H9 (cell line): Measurements from ENCODE around the gene LRP3. TPM values are rescaled to one million over a fixed set of nuclear protein-coding genes. Genes with fewer than 3 reads are reported as not detected.

ENCODE experiments used
- DNase-seq: peaks from one replicate; pipeline ENCODE4 v3.0.0-alpha.2; 2017
- H2AFZ ChIP-seq: one replicate; pipeline ENCODE4 v1.6.1; 2013; ENCODE audit warnings: mild to moderate bottlenecking, low read length, control low read depth, moderate library complexity
- H2AK5ac ChIP-seq: 2 replicates; pipeline ENCODE4 v1.6.1; 2013; ENCODE audit warnings: low read length, control low read depth, mixed read lengths; ENCODE audit not compliant: insufficient read length
- H2BK120ac ChIP-seq: one replicate; pipeline ENCODE4 v1.6.1; 2013; ENCODE audit warnings: low read depth, mild to moderate bottlenecking, low read length, control low read depth, inconsistent platforms; ENCODE audit not compliant: poor library complexity, severe bottlenecking
- H2BK12ac ChIP-seq: 2 replicates; pipeline ENCODE4 v1.6.1; 2013; ENCODE audit warnings: low read length, control low read depth, mixed read lengths, low read depth; ENCODE audit not compliant: insufficient read length
- H2BK15ac ChIP-seq: 2 replicates; pipeline ENCODE4 v1.6.1; 2013; ENCODE audit warnings: low read depth, low read length, control low read depth
- H2BK20ac ChIP-seq: one replicate; pipeline ENCODE4 v1.6.1; 2013; ENCODE audit warnings: low read depth, mild to moderate bottlenecking, low read length, control low read depth, inconsistent platforms; ENCODE audit not compliant: poor library complexity, severe bottlenecking
- H2BK5ac ChIP-seq: 2 replicates; pipeline ENCODE4 v1.6.1; 2013; ENCODE audit warnings: low read length, control low read depth, mixed read lengths; ENCODE audit not compliant: insufficient read length
- H3K14ac ChIP-seq: 2 replicates; pipeline ENCODE4 v1.6.1; 2013; ENCODE audit warnings: low read length, control low read depth; ENCODE audit not compliant: insufficient read depth
- H3K18ac ChIP-seq: 2 replicates; pipeline ENCODE4 v1.6.1; 2013; ENCODE audit warnings: low read depth, mild to moderate bottlenecking, mixed read lengths, low read length, control low read depth; ENCODE audit not compliant: insufficient read length
- H3K23ac ChIP-seq: 2 replicates; pipeline ENCODE4 v1.6.1; 2013; ENCODE audit warnings: low read length, control low read depth, mixed read lengths, low read depth; ENCODE audit not compliant: insufficient read length
- H3K23me2 ChIP-seq: 2 replicates; pipeline ENCODE4 v1.6.1; 2013; ENCODE audit warnings: low read depth, mild to moderate bottlenecking, mixed read lengths, low read length, control low read depth; ENCODE audit not compliant: insufficient read length, poor library complexity, severe bottlenecking
- H3K27ac ChIP-seq: 2 replicates; pipeline ENCODE4 v1.5.1; 2013; ENCODE audit warnings: low read length, control low read depth, mixed read lengths, low read depth; ENCODE audit not compliant: insufficient read length
- H3K27me3 ChIP-seq: 2 replicates; pipeline ENCODE4 v1.6.1; 2013; ENCODE audit warnings: low read length, control low read depth, inconsistent platforms; ENCODE audit not compliant: insufficient read depth
- H3K4ac ChIP-seq: 2 replicates; pipeline ENCODE4 v1.6.1; 2013; ENCODE audit warnings: low read depth, mild to moderate bottlenecking, control low read depth, inconsistent platforms, low read length, moderate library complexity
- H3K4me1 ChIP-seq: 2 replicates; pipeline ENCODE4 v1.6.1; 2013; ENCODE audit warnings: low read length, control low read depth, inconsistent platforms; ENCODE audit not compliant: insufficient read depth
- H3K4me2 ChIP-seq: 2 replicates; pipeline ENCODE4 v1.6.1; 2013; ENCODE audit warnings: low read length, control low read depth, mixed read lengths; ENCODE audit not compliant: insufficient read length, insufficient read depth
- H3K56ac ChIP-seq: 2 replicates; pipeline ENCODE4 v1.6.1; 2013; ENCODE audit warnings: low read depth, mild to moderate bottlenecking, mixed read lengths, low read length, control low read depth; ENCODE audit not compliant: insufficient read length
- H3K79me1 ChIP-seq: 2 replicates; pipeline ENCODE4 v1.6.1; 2013; ENCODE audit warnings: low read depth, mild to moderate bottlenecking, moderate library complexity, low read length, control low read depth, inconsistent platforms; ENCODE audit not compliant: insufficient read depth, poor library complexity, severe bottlenecking
- H3K79me2 ChIP-seq: 2 replicates; pipeline ENCODE4 v1.6.1; 2013; ENCODE audit warnings: low read length, control low read depth, inconsistent platforms; ENCODE audit not compliant: insufficient read depth
- H3K9ac ChIP-seq: 2 replicates; pipeline ENCODE4 v1.6.1; 2013; ENCODE audit warnings: low read length, control low read depth, mixed read lengths; ENCODE audit not compliant: insufficient read length; ENCODE audit errors: extremely low read depth
- H3K9me3 ChIP-seq: one replicate; pipeline ENCODE4 v1.6.1; 2013; ENCODE audit warnings: low read depth, low read length, inconsistent platforms; ENCODE audit not compliant: control insufficient read depth
- H3T11ph ChIP-seq: one replicate; pipeline ENCODE4 v1.6.1; 2013; ENCODE audit warnings: mild to moderate bottlenecking, low read length, control low read depth, inconsistent platforms
- H4K20me1 ChIP-seq: one replicate; pipeline ENCODE4 v1.6.1; 2013; ENCODE audit not compliant: control insufficient read depth, insufficient read length, insufficient read depth
- H4K5ac ChIP-seq: 2 replicates; pipeline ENCODE4 v1.6.1; 2013; ENCODE audit warnings: low read depth, mild to moderate bottlenecking, mixed read lengths, low read length, control low read depth; ENCODE audit not compliant: insufficient read length
- H4K8ac ChIP-seq: replicated peaks from 2 replicates; pipeline ENCODE4 v1.6.1; 2013; ENCODE audit warnings: low read length, control low read depth, mixed read lengths, low read depth; ENCODE audit not compliant: insufficient read length
- H4K91ac ChIP-seq: 2 replicates; pipeline ENCODE4 v1.6.1; 2013; ENCODE audit warnings: low read depth, mild to moderate bottlenecking, moderate library complexity, mixed read lengths, low read length, control low read depth; ENCODE audit not compliant: insufficient read length
- H3K27ac Mint-ChIP-seq, 3 experiments: 2 replicates in 2 of 3; 3 replicates in 1 of 3; pipeline ENCODE4 v1.8.0; 2020 to 2021; ENCODE audit warnings: mixed read lengths in 3 of 3, mild to moderate bottlenecking in 1 of 3, moderate library complexity in 1 of 3
- H3K27me3 Mint-ChIP-seq: 2 replicates; pipeline ENCODE4 v1.8.0; 2021; ENCODE audit warnings: low read depth, mild to moderate bottlenecking, moderate library complexity, mixed read lengths
- H3K36me3 Mint-ChIP-seq, 3 experiments: 2 replicates in 2 of 3; 3 replicates in 1 of 3; pipeline ENCODE4 v1.8.0; 2020 to 2021; ENCODE audit warnings: low read depth in 3 of 3, mixed read lengths in 3 of 3; ENCODE audit not compliant: insufficient read depth in 1 of 3
- H3K4me1 Mint-ChIP-seq, 2 experiments: 2 replicates each; pipeline ENCODE4 v1.8.0; 2020; ENCODE audit warnings: mixed read lengths in 2 of 2
- H3K4me3 Mint-ChIP-seq, 2 experiments: 2 replicates in 1 of 2; 3 replicates in 1 of 2; pipeline ENCODE4 v1.8.0; 2020 to 2021; ENCODE audit warnings: mild to moderate bottlenecking in 2 of 2, mixed read lengths in 2 of 2, moderate library complexity in 1 of 2
- H3K9me3 Mint-ChIP-seq, 2 experiments: 2 replicates in 1 of 2; 3 replicates in 1 of 2; pipeline ENCODE4 v1.8.0; 2020; ENCODE audit warnings: mild to moderate bottlenecking in 2 of 2, mixed read lengths in 2 of 2, moderate library complexity in 1 of 2
- CTCF ChIP-seq: fragments of 200-600 bp; sonication (generic); conservative IDR thresholded peaks from 3 replicates; pipeline ENCODE4 v1.8.0; 2021; ENCODE audit warnings: antibody characterized with exemption, mild to moderate bottlenecking
- WGBS: extraction: QIAGEN DNeasy Blood & Tissue Kit; methylation state at CpG from one replicate; pipeline ENCODE4 v1.1.7; 2013; ENCODE audit warnings: missing lambda C conversion rate, low lambda C conversion rate, mixed read lengths; ENCODE audit not compliant: insufficient read length; ENCODE audit errors: extremely low coverage; 5-methylcytosine and 5-hydroxymethylcytosine counted together
- total RNA-seq: library from RNA; stranded (reverse); gene quantifications from 2 replicates; pipeline ENCODE4 v1.2.1, GENCODE V29; 2021

The LRP3 gene
- total RNA-seq, 1 experiment from 2014 or later, result 29.2 TPM

GRCh38 chr19:33233056-33233873 is 39.1 kb downstream of the LRP3 start:
- Histone ChIP-seq H3K4me1 (no peaks in the 10 kb centered on the region), H2BK20ac (no peak overlapping the region), H4K20me1 (no peaks in the 10 kb centered on the region), H3K23ac (no peak overlapping the region), H3T11ph (no peak overlapping the region), H3K27ac (no peak overlapping the region), H3K79me2 (no peaks in the 10 kb centered on the region), H3K56ac (no peak overlapping the region), H3K23me2 (no peaks in the 10 kb centered on the region), H2AFZ (no peak overlapping the region), H2BK120ac (no peak overlapping the region), H2BK5ac (no peak overlapping the region), H3K9ac (no peak overlapping the region), H4K8ac (no peak overlapping the region), H4K5ac (no peak overlapping the region), H2AK5ac (no peak overlapping the region), H3K27me3 (no peaks in the 10 kb centered on the region), H3K14ac (no peak overlapping the region), H2BK12ac (no peak overlapping the region), H2BK15ac (no peak overlapping the region), H3K79me1 (no peaks in the 10 kb centered on the region), H3K4me2 (no peak overlapping the region), H3K18ac (no peak overlapping the region), H3K9me3 (no peaks in the 10 kb centered on the region), H4K91ac (no peak overlapping the region), H3K4ac (no peak overlapping the region)
- TF ChIP-seq CTCF, result no peak
- Mint-ChIP-seq H3K27me3 (peaks cover 31% of the 10 kb centered on the region), H3K4me3 (no peak overlapping the region), H3K36me3 (peaks cover 0 to 5% (median 0%) of the 10 kb centered on the region in 3 experiments; a peak in 3 of 7 replicates), H3K9me3 (peaks cover 7 to 12% of the 10 kb centered on the region in 2 experiments), H3K27ac (no peak overlapping the region), H3K4me1 (0 out of 4 replicates have a peak, but pooled peaks cover 0 to 3% of the 10 kb centered on the region in 2 experiments)
- no peak for DNase-seq
- 100% methylated on average over 6 of the region's 9 CpGs for WGBS
